H54 (cell line): Measurements from ENCODE around the gene SAP30L.

Source experiments
- DNase-seq: peaks from one replicate; pipeline ENCODE4 v3.0.0; 2011; ENCODE audit warnings: low spot score, mixed read lengths; ENCODE audit not compliant: insufficient read length
- FAIRE-seq: peaks from 3 replicates; lab custom pipeline; 2011; peaks lifted over from hg19 to GRCh38; lab: Jason Lieb, UNC
- POLR2A ChIP-seq: IDR thresholded peaks from 2 replicates; pipeline ENCODE4 v1.6.1; 2011; ENCODE audit warnings: low read depth, mild to moderate bottlenecking, low read length

Gene SAP30L

GRCh38 chr5:154484393-154485095, 38.7 kb downstream of the SAP30L start:
- DNase-seq (no peak), FAIRE-seq (no peak)
- TF ChIP-seq POLR2A: no peak

GRCh38 chr5:154485096-154485491, 39.3 kb downstream of the SAP30L start:
- no peak for DNase-seq
- no peak for FAIRE-seq

DNA sequence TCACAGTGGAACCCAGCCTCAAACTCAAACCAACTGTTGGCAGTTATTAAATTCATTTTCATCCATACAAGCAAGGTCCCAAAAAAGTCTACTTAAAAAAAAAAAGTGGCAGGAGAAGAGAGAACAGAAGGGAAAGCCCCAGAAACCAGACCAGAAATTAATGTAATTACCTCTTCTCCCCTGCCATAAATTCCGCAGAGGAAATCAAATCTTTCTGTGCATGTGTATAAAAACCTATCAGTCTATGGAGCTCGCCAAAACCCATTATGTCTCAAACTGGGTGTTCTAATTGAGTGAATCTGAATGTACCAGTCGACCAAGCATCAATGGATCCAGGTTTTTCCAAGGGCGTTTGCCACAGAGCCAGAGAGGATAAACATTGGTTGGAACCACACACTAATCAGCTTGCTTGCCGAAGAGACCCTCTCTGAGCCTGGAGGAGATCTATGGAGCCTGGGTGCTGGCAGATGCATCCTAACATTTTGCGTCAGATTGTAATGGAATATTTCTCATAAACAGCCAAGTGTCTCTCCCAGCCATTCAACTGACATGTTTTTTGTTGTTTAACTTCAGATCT, 40.1 kb downstream of the SAP30L start:
- FAIRE-seq (no peak), DNase-seq (no peak)
- TF ChIP-seq POLR2A: no peak

More at GRCh38 chr5:154485096-154485491, 39.3 kb downstream of the SAP30L start:
- no peak for TF ChIP-seq POLR2A

DNA sequence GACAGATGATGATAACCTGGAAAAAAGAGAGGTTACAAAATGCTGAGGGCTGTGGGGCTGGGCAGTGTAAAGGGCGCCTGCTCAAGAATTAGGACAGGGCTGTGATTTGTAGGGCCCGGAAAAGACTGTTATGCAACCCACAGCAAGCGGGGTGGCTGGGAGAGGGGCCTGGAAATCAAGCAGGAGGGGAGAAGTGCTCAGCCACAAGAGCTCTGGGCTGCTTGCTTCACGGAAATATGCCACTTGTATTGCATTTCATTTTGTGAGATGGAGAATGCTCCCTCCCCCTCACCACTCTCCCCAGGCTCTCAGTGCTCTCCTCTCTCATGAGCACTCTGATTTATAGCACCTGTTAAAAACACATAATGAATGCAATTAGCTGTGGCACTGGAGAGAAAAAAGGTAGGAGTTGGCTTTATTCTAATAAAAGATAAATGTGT, 40.6 kb downstream of the SAP30L start:
- no peak for FAIRE-seq
- no peak for DNase-seq
- TF ChIP-seq POLR2A: no peak

DNA sequence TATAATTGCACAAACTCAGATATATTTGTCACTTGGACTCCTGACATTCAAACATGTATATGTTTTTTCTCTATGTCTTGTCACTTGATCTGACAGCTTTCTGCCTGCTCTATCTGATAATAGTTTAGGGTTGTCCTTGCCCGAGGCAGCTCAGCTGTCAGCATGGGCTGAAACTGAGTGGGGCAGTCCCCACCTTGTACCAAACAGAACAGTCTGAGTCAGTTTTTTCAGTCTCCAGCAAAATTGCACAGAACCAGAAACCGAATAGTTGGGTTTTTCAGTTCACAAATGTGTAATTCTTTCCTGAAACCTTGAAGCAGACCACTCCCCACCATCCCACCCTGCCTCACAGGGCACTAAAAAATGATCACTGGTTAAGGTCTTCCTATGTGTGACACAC, 41.7 kb downstream of the SAP30L start:
- FAIRE-seq: no peak
- no peak for TF ChIP-seq POLR2A
- DNase-seq: no peak

DNA sequence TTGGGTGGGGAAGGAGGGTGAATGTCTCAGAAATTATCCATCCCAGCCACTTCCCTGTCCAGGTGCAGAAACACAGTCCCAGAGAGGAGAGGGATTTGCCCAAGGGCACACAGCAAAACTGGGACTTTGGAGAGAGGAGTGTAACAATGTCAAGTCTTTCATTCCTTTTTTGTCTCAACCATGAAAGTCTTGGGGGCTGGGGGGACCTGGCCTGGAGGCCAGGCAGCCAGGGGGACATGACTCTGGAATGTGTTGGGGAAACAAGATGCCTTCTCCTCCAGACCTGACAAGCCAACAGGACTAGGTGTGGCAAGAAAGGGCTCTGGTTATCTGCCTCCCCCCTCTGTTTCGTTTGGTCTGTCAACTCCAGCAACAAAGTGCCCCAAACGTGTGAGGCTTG, 46.1 kb downstream of the SAP30L start:
- TF ChIP-seq POLR2A: no peak
- no peak for DNase-seq
- no peak for FAIRE-seq

DNA sequence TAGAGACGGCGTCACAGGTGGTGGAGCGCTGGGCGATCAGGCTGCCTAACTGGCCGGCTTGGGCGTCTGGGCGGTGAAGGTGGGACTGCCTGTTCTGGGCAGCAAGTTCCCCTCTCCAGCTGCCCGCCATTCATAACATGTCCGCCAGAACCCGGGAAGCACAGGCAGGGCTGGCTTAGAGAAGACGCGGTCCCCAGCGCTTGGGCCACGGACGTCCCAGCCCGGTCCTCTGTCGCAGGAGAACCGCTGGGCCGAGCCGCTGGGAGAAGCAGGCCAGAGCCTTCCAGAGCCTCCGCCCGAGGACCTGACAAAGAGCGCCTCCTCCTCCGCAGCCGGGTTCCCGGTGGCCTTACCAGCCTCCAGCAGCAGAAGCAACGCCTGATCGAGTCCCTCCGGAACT, 47.5 kb downstream of the SAP30L start:
- TF ChIP-seq POLR2A: no peak
- FAIRE-seq: no peak
- no peak for DNase-seq

DNA sequence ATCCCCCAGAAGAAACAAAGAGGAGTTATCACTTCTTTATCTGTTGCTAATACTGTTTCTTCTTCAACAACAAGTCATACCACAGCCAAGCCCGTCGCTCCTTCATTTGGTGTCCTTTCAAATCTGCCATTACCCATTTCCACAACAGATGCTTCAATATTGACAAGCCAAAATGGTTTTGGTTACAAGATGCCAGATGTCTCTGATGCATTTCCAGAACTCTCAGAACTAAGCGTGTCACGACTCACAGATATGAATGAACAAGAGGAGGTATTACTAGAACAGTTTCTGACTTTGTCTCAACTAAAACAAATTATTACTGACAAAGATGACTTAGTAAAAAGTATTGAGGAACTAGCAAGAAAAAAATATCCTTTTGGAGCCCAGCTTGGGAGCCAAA, 48.2 kb downstream of the SAP30L start:
- no peak for TF ChIP-seq POLR2A

DNA sequence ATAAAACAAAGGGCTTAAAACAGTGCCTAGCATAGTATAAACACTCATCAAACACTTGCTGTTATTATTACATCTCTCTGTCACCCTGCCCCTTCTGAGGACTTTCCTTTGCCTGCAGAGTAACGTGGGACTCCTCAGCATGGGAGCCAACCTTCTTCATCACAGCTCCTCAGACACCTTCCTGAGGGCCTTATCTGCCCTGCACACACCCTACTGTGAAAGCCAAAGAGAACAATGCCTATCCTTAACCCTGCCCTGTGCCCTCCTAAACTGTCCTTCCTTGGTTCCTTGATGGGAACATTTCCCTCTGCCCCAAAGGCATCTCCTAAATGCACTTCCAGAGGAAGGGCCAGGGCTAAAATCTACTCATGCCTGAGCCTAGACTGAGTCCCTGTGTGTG, 52.8 kb downstream of the SAP30L start:
- no peak for TF ChIP-seq POLR2A
- DNase-seq: no peak
- FAIRE-seq: no peak

More for the DNA sequence above, 48.2 kb downstream of the SAP30L start:
- FAIRE-seq (no peak), DNase-seq (no peak)

DNA sequence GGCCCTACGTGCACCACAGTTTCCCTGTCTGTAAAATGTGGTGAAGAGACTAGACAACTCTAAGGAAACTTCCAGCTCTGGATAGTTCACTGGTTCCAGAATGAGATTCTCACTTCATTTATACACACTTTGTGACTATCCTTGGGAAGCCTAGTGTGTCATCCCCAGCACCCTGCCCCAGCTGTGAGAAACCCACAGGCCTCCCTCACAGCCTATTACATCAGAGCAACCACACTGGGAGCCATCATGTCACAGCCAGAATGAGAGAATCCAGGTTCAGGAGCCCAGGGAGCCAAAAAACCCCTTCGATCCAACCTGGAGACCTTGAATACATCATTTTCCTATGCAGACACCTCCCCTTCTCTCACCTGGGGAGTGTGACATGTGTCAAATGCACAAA, 53.2 kb downstream of the SAP30L start:
- TF ChIP-seq POLR2A: no peak
- no peak for FAIRE-seq
- DNase-seq: no peak

GRCh38 chr5:154501566-154501965, 55.8 kb downstream of the SAP30L start:
- TF ChIP-seq POLR2A: no peak
- DNase-seq (no peak), FAIRE-seq (no peak)

GRCh38 chr5:154502180-154502579, 56.4 kb downstream of the SAP30L start:
- FAIRE-seq (no peak), DNase-seq (no peak)
- TF ChIP-seq POLR2A: no peak

DNA sequence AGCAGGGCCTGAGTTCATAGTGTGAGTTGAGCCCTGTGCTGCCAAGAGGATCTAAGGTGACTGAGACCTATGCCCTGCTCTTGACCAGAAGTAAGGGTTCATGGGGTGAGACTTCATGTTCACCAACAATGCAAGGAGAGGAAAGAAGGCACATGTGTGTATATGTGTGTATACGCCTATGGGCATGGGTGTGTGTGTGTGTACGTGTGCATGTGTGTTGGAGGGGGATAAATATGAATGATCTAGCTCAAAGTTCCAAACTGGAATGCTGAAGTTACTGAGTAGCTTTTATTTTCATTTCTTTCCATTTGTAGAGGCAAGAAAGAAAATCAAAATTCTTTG, 57.9 kb downstream of the SAP30L start:
- FAIRE-seq (no peak), DNase-seq (no peak)
- no peak for TF ChIP-seq POLR2A

DNA sequence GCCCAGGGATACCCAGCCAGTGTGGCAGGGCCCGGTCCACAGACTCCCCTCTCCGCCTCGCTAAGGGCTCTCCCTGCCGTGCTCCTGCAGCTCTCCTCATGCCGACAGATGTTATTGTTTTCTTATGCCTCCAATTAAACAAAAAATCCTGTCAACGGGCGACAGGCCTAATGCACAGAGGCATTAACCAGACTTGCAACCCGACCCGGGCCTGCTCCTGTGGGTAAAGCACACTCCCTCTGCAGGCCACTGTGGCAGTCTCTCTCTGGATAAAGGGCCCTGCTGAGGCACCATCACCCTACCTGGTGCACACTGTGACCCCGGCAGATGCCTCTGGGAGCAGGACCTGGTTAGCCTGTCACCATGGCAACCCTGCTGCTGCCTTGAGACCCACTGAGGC, 59.8 kb downstream of the SAP30L start:
- no peak for TF ChIP-seq POLR2A
- no peak for DNase-seq
- no peak for FAIRE-seq

- no peak for DNase-seq
- TF ChIP-seq POLR2A: no peak
- no peak for FAIRE-seq
Measured at GRCh38 chr5:154506049-154506715, 60.4 kb downstream of the SAP30L start.

DNA sequence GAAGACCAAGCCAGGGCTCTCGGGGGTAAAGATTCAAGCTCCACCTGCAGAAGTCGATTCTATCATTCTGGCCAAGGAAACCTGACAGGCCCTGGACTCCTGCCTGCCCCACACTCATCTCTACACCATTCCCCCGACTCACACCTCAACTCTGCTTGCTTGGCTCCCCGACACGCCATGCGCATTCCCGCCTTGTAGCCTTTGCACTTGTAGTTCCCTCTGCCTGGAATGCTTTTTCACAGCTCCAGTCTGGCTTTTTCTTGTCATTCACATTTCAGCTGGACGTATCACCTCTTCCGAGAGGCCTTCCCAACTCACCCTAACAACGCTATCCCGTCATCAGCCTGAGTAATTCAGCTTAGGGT, 60.9 kb downstream of the SAP30L start:
- FAIRE-seq: no peak
- no peak for TF ChIP-seq POLR2A
- no peak for DNase-seq
